Spleen (tissue), 11 donors: ENCODE data around the gene PTPN4. TPM values are rescaled to one million over a fixed set of nuclear protein-coding genes. Genes with fewer than 3 reads are reported as not detected.
"Not testable (repeated sequence)": the region's sequence is repeated elsewhere in the genome, so short reads cannot be mapped to it uniquely, and the experiment has no call there.

ENCODE experiments used
- DNase-seq: peaks from one replicate; pipeline ENCODE4 v3.0.0-alpha.2; 2020
- H3K27ac ChIP-seq, 8 donors: fragments of 200-600 bp; sonication (generic) in 7 of 8; 1 replicate in 4 of 8; 2 replicates in 4 of 8; pipeline versions ENCODE4 v1.5.0 to v1.8.0; 2016 to 2021; ENCODE audit warnings: inconsistent platforms in 4 of 8, mild to moderate bottlenecking in 4 of 8, moderate library complexity in 1 of 8
- H3K27me3 ChIP-seq, 7 donors: fragments of 200-600 bp; sonication (generic) in 6 of 7; replicated peaks in 1 of 7; 1 replicate in 4 of 7; 2 replicates in 3 of 7; pipeline versions ENCODE4 v1.5.0 to v1.8.0; 2016 to 2021; ENCODE audit warnings: inconsistent platforms in 3 of 7, mild to moderate bottlenecking in 1 of 7
- H3K36me3 ChIP-seq, 6 donors: fragments of 200-600 bp; sonication (generic) in 5 of 6; 1 replicate in 4 of 6; 2 replicates in 2 of 6; pipeline versions ENCODE4 v1.5.0 to v1.8.0; 2016 to 2021; ENCODE audit warnings: inconsistent platforms in 2 of 6
- H3K4me1 ChIP-seq, 6 donors: fragments of 200-600 bp; sonication (generic) in 5 of 6; 1 replicate in 3 of 6; 2 replicates in 3 of 6; pipeline versions ENCODE4 v1.5.0 to v1.8.0; 2016 to 2021; ENCODE audit warnings: inconsistent platforms in 3 of 6
- H3K4me3 ChIP-seq, 8 donors: fragments of 200-600 bp; sonication (generic) in 7 of 8; 1 replicate in 4 of 8; 2 replicates in 4 of 8; pipeline versions ENCODE4 v1.5.0 to v1.8.0; 2016 to 2021; ENCODE audit warnings: inconsistent platforms in 4 of 8, mild to moderate bottlenecking in 4 of 8, moderate library complexity in 2 of 8
- H3K9me3 ChIP-seq, 8 donors: fragments of 200-600 bp; sonication (generic) in 7 of 8; 1 replicate in 4 of 8; 2 replicates in 4 of 8; pipeline versions ENCODE4 v1.5.0 to v1.8.0; 2016 to 2021; ENCODE audit warnings: inconsistent platforms in 4 of 8
- POLR2A ChIP-seq, 3 donors: fragments of 450-650 bp; IDR thresholded peaks; one replicate each; pipeline ENCODE4 v1.5.1; 2017; ENCODE audit warnings: antibody characterized with exemption in 3 of 3, mild to moderate bottlenecking in 1 of 3
- POLR2AphosphoS5 ChIP-seq, 3 donors: sonication (generic); formaldehyde crosslinking; IDR thresholded peaks; one replicate each; pipeline ENCODE4 v1.5.1; 2017; ENCODE audit warnings: antibody characterized with exemption in 3 of 3
- WGBS, 5 donors: extraction: QIAGEN DNeasy Blood & Tissue Kit in 3 of 5; methylation state at CpG; one replicate each; pipeline versions ENCODE4 v1.1.5 to v1.1.7; 2013 to 2018; 5-methylcytosine and 5-hydroxymethylcytosine counted together
- intact Hi-C: fragments of 100-400 bp; cut with DNase I; formaldehyde crosslinking; loops from one replicate; pipeline ENCODE4 v1.15.0; 2023; ENCODE audit warnings: low total_unique reads
- polyA plus RNA-seq, 3 donors: library from polyadenylated mRNA; stranded (reverse); fragments of 200-250 nt; gene quantifications; one replicate each; pipeline ENCODE4 v1.2.1, GENCODE V29; 2013
- total RNA-seq, 7 donors: library from RNA; depleted of rRNA in 3 of 7; stranded (reverse); fragments of >200 nt in 3 of 7; fragmentation: NEBNext Ultra II Directional in 4 of 7; extraction: Animal tissue kit (Norgen Biotek cat#: 25700) in 4 of 7; gene quantifications; one replicate each; pipeline versions ENCODE4 v1.1.0 to v1.2.1, GENCODE V29; 2016 to 2021
- TF ChIP-seq, protein P1 (sequence below), 11 experiments: fragments of 200-600 bp in 7 of 11; fragments of 450-650 bp in 4 of 11; sonication (generic) in 4 of 11; IDR thresholded peaks in 8 of 11; conservative IDR thresholded peaks in 3 of 11; 1 replicate in 7 of 11; 2 replicates in 4 of 11; pipeline versions ENCODE4 v1.4.0 to v1.8.0; 2016 to 2021; ENCODE audit warnings: antibody characterized with exemption in 11 of 11, inconsistent platforms in 4 of 11, mild to moderate bottlenecking in 1 of 11
- donor health status: healthy with polysubstance abuse.
- donor health status: DM: no; HTN: no; CAD: no; lungs with moderate emphysema.
- donor health status: DM: no; HTN: no; CAD: no.
- donor health status: Bipolar disorder and iron deficiency.
- donor health status: healthy.
- donor health status: DM: no; HTN: no; CAD: no.
- donor health status: DM: yes; HTN: yes; CAD: no.

Gene PTPN4
- total and polyA plus RNA-seq, 10 donors, result 2.4 to 50.9 (median 37.1) TPM

DNA sequence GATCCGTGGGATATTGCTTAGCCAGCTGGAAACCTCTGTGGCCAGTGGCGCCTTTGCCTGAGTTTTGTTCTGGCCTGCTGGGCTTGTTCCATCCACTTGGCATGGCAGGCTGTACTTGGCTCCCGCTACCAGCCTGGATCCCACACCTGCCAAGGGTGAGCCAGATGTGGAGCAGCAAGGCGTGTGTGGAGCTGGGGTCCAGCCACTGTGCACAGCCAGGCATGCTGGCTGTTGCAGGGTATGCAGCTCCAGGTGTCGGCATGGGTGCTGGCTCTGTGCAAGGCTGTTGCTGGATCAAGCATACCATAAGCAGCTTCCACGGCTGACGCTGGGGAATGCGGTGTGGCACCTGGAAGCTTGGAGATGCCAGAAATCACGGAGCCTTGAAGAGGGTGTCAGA lies 34.5 kb downstream of the PTPN4 start:
- Histone ChIP-seq H3K36me3 (peaks cover 0 to 53% (median 0%) of the 10 kb centered on the region in 6 donors), H3K4me3 (no peak overlapping the region), H3K4me1 (no peaks in the 10 kb centered on the region), H3K9me3 (peaks cover 8 to 62% (median 53%) of the 10 kb centered on the region in 8 donors), H3K27ac (no peak overlapping the region), H3K27me3 (no peaks in the 10 kb centered on the region)
- TF ChIP-seq POLR2A (IDR thresholded peaks at IDR 0.05), result no peak
- TF ChIP-seq, protein P1, sequence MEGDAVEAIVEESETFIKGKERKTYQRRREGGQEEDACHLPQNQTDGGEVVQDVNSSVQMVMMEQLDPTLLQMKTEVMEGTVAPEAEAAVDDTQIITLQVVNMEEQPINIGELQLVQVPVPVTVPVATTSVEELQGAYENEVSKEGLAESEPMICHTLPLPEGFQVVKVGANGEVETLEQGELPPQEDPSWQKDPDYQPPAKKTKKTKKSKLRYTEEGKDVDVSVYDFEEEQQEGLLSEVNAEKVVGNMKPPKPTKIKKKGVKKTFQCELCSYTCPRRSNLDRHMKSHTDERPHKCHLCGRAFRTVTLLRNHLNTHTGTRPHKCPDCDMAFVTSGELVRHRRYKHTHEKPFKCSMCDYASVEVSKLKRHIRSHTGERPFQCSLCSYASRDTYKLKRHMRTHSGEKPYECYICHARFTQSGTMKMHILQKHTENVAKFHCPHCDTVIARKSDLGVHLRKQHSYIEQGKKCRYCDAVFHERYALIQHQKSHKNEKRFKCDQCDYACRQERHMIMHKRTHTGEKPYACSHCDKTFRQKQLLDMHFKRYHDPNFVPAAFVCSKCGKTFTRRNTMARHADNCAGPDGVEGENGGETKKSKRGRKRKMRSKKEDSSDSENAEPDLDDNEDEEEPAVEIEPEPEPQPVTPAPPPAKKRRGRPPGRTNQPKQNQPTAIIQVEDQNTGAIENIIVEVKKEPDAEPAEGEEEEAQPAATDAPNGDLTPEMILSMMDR (IDR thresholded peaks at IDR 0.05 in 8 of 11, conservative IDR thresholded peaks at IDR 0.05 in 3 of 11), result no peak
- TF ChIP-seq POLR2AphosphoS5 (IDR thresholded peaks at IDR 0.05), result no peak
- no peak for DNase-seq
- 91 to 100% (median 95%) methylated on average over 9 of the region's 9 CpGs for WGBS, 5 donors
- intact Hi-C loops, result no loop called here

DNA sequence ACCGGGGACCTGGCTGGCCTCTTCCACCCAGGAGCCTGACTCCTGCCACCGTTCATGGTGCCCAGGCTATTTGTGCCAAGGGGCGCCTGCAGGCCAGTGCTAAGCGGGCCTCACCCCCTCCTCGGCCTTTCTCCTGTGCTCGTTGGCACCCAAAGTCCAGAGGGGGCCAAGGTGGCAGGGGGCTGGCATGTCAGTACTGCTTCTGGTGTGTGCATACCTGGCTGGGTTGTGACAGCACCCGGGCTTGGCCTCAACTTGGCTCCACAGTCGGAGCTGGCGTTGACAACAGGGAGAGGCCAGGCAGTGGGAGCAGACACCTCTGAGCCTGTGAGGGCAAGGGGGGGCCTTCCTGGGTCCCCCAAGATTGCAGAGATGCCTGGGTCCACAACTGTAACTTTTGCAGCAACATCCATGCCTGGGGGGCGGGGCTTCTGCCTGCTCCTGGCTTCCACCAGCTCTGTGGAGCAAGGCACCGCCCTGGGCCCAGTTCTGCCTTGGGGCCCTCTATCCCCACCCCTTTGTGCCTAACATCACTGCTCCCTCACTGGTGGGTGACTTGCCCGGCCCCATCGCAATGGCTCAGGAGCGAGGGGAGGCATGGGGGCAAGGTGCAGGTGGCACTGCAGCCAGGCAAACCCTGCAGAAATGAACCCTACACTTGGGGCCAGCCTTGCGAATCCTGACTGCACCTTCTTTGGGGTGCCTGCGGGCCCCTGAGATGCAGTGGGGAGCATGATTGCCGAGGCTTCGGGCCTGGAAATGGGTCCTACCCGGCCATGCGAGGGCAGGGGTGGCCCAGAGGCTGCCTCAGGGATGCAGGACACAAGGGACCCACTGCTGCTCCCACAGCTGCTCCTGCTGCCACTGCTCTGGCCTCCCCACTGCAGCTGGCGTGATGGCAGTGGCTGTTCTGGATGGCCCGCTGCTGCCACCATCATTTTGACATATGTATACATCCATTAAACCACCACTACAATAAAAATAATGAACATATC lies 35.9 kb downstream of the PTPN4 start:
- intact Hi-C loops, result no loop called here
- H3K36me3 ChIP-seq, result peaks cover 0 to 41% (median 0%) of the 10 kb centered on the region in 6 donors
- TF ChIP-seq, protein P1 (IDR thresholded peaks at IDR 0.05 in 8 of 11, conservative IDR thresholded peaks at IDR 0.05 in 3 of 11), result no peak
- TF ChIP-seq POLR2AphosphoS5 (IDR thresholded peaks at IDR 0.05) (no peak), POLR2A (IDR thresholded peaks at IDR 0.05) (no peak)
- H3K4me3 ChIP-seq, result no peak overlapping the region
- H3K27ac ChIP-seq, result no peak overlapping the region
- H3K4me1 ChIP-seq, result no peaks in the 10 kb centered on the region
- no peaks in the 10 kb centered on the region for H3K27me3 ChIP-seq
- WGBS, 5 donors, result 94 to 98% (median 96%) methylated on average over 16 to 22 of the region's 22 CpGs
- peaks cover 5 to 48% (median 39%) of the 10 kb centered on the region in 8 donors for H3K9me3 ChIP-seq
- no peak for DNase-seq

DNA sequence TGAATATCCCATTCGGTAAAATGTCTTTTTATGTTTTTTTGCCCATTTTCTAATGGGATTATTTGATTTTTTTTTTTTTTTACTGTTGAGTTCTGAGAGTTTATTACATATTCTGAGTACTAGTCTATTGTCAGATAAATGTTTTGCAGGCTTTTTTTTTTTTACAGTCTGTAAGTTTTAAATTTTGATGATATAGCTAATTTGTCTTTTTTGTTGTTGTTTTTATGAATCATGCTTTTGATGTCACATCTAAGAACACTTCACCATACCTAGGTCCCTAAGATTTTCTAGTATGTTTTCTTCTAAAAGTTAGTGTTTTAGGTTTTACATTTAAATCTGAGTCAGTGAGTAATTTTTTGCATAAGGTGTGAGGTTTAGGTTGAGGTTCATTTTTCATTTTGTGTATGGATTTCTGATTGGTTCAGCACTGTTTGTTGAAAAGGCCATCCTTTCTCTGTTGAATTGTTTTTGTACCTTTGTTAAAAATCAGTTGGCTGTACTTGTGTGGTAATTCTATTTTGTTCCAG lies 40.7 kb downstream of the PTPN4 start:
- H3K4me3 ChIP-seq, result no peak overlapping the region
- H3K27me3 ChIP-seq, result no peaks in the 10 kb centered on the region
- H3K4me1 ChIP-seq, result peaks cover 0 to 11% (median 0%) of the 10 kb centered on the region in 6 donors
- peaks cover 0 to 5% (median 0%) of the 10 kb centered on the region in 6 donors for H3K36me3 ChIP-seq
- TF ChIP-seq POLR2A (IDR thresholded peaks at IDR 0.05) (no peak), POLR2AphosphoS5 (IDR thresholded peaks at IDR 0.05) (no peak)
- TF ChIP-seq, protein P1 (IDR thresholded peaks at IDR 0.05 in 8 of 11, conservative IDR thresholded peaks at IDR 0.05 in 3 of 11), result no peak
- peaks cover 0 to 10% (median 3%) of the 10 kb centered on the region in 8 donors for H3K9me3 ChIP-seq
- intact Hi-C loops, result no loop called here
- 92 to 98% (median 96%) methylated on average over 1 of the region's 1 CpG for WGBS, 5 donors
- no peak for DNase-seq
- no peak overlapping the region for H3K27ac ChIP-seq

DNA sequence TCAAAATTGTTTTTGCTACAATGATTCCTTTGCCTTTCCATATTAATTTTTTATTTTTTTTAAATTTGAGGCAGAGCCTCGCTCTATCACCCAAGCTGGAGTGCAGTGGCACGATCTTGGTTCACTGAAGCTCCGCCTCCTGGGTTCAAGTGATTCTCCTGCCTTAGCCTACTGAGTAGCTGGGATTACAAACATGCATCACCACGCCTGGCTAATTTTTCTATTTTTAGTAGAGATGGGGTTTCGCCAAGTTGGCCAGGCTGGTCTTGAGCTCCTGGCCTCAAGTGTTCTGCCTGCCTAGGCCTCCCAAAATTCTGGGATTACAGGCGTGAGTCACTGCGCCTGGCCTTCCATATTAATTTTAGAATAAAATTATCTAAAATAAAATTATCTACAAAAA lies 41.3 kb downstream of the PTPN4 start:
- no peaks in the 10 kb centered on the region for H3K36me3 ChIP-seq
- H3K4me3 ChIP-seq, result no peak overlapping the region
- intact Hi-C loops, result no loop called here
- 95 to 97% (median 97%) methylated on average over 7 of the region's 7 CpGs for WGBS, 5 donors
- H3K27ac ChIP-seq, result no peak overlapping the region
- H3K27me3 ChIP-seq, result no peaks in the 10 kb centered on the region
- DNase-seq, result no peak
- peaks cover 0 to 14% (median 6%) of the 10 kb centered on the region in 8 donors for H3K9me3 ChIP-seq
- peaks cover 0 to 11% (median 0%) of the 10 kb centered on the region in 6 donors for H3K4me1 ChIP-seq
- TF ChIP-seq POLR2A (IDR thresholded peaks at IDR 0.05), result no peak
- TF ChIP-seq, protein P1 (IDR thresholded peaks at IDR 0.05 in 8 of 11, conservative IDR thresholded peaks at IDR 0.05 in 3 of 11), result no peak
- TF ChIP-seq POLR2AphosphoS5 (IDR thresholded peaks at IDR 0.05), result no peak

DNA sequence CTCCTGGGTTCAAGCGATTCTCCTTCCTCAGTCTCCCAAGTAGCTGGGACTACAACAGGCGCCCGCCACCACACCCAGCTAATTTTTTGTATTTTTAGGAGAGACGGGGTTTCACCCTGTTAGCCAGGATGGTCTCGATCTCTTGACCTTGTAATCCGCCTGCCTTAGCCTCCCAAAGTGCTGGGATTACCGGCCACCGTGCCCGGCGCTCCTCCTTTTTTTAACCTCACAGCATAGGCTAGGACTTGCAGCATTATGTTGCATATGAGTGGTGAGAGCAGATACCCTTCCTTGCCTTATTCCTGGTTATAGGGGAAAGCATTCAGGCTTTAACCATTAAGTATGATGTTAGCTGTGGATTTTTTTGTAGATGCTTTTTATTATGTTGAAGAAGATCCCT lies 42.3 kb downstream of the PTPN4 start:
- intact Hi-C loops, H3K27ac ChIP-seq, DNase-seq, H3K36me3 ChIP-seq, H3K27me3 ChIP-seq, H3K4me3 ChIP-seq: not testable (repeated sequence)
- WGBS, 5 donors, result 92 to 96% (median 93%) methylated on average over 10 of the region's 10 CpGs
- peaks cover 0 to 14% (median 6%) of the 10 kb centered on the region in 8 donors for H3K9me3 ChIP-seq
- peaks cover 0 to 11% (median 0%) of the 10 kb centered on the region in 6 donors for H3K4me1 ChIP-seq
